PC-9 (cell line): ENCODE data around the gene SH3PXD2B. TPM values are rescaled to one million over a fixed set of nuclear protein-coding genes. Genes with fewer than 3 reads are reported as not detected.

Experiments
- BruUV-seq: library from RNA; stranded (reverse); fragments of 400-500 nt; replicated peaks from 2 replicates; lab custom pipeline; 2021; lab: Mats Ljungman, UMichigan
- CTCF ChIA-PET: fragments of 300-600 bp; sonication (Branson Sonifier 250); formaldehyde crosslinking; loops from one replicate; lab custom pipeline; 2022; ENCODE audit warnings: antibody characterized with exemption; lab: Charles Lee
- POLR2A ChIA-PET: fragments of 300-600 bp; sonication (Branson Sonifier 250); formaldehyde crosslinking; loops from one replicate; lab custom pipeline; 2022; ENCODE audit warnings: antibody characterized with exemption; ENCODE audit not compliant: unreplicated experiment; lab: Charles Lee
- DNase-seq, 2 experiments: peaks; one replicate each; pipeline versions ENCODE4 v3.0.0 to v3.0.0-alpha.2; 2015 to 2022; ENCODE audit warnings: mixed read lengths in 1 of 2
- H2AFZ ChIP-seq: fragments of 200-600 bp; sonication (generic); 2 replicates; pipeline ENCODE4 v1.8.1; 2017; ENCODE audit warnings: antibody characterized with exemption
- H3F3A ChIP-seq: fragments of 200-600 bp; sonication (generic); 2 replicates; pipeline ENCODE4 v1.8.1; 2017; ENCODE audit warnings: antibody characterized with exemption, mild to moderate bottlenecking, low read depth; ENCODE audit not compliant: insufficient read depth
- H3K27ac ChIP-seq: fragments of 200-600 bp; sonication (generic); 2 replicates; pipeline ENCODE4 v1.6.1; 2016; ENCODE audit warnings: mixed run types
- H3K27me3 ChIP-seq: fragments of 200-600 bp; sonication (generic); 2 replicates; pipeline ENCODE4 v1.6.1; 2016; ENCODE audit warnings: low read depth, mixed run types; ENCODE audit not compliant: insufficient read depth
- H3K36me3 ChIP-seq: fragments of 200-600 bp; sonication (generic); 2 replicates; pipeline ENCODE4 v1.6.1; 2016; ENCODE audit warnings: low read depth, mixed run types
- H3K4me1 ChIP-seq: fragments of 200-600 bp; sonication (generic); replicated peaks from 2 replicates; pipeline ENCODE4 v1.6.1; 2016; ENCODE audit warnings: mixed run types; ENCODE audit not compliant: insufficient read depth
- H3K4me2 ChIP-seq: fragments of 200-600 bp; sonication (generic); 2 replicates; pipeline ENCODE4 v1.6.1; 2017; ENCODE audit warnings: mixed run types
- H3K4me3 ChIP-seq: fragments of 200-600 bp; sonication (generic); 2 replicates; pipeline ENCODE4 v1.6.1; 2016; ENCODE audit warnings: mixed run types
- H3K79me2 ChIP-seq: fragments of 200-600 bp; sonication (generic); 2 replicates; pipeline ENCODE4 v1.6.1; 2017; ENCODE audit warnings: low read depth, mixed run types
- H3K9me2 ChIP-seq: fragments of 200-600 bp; sonication (generic); 2 replicates; pipeline ENCODE4 v1.8.1; 2017; ENCODE audit warnings: mild to moderate bottlenecking; ENCODE audit not compliant: insufficient read depth
- H3K9me3 ChIP-seq: fragments of 200-600 bp; sonication (generic); 2 replicates; pipeline ENCODE4 v1.8.1; 2016; ENCODE audit warnings: low read depth; ENCODE audit not compliant: insufficient read depth
- H4K20me1 ChIP-seq: fragments of 200-600 bp; sonication (generic); 2 replicates; pipeline ENCODE4 v1.8.1; 2017; ENCODE audit not compliant: insufficient read depth
- CTCF ChIP-seq: fragments of 200-600 bp; sonication (generic); conservative IDR thresholded peaks from 2 replicates; pipeline ENCODE4 v1.6.1; 2017; ENCODE audit warnings: mixed run types, antibody characterized with exemption, mild to moderate bottlenecking, moderate library complexity
- EZH2 ChIP-seq: fragments of 200-600 bp; sonication (generic); IDR thresholded peaks from 2 replicates; pipeline ENCODE4 v1.8.0; 2017; ENCODE audit warnings: antibody characterized with exemption, low read depth
- intact Hi-C: fragments of 100-400 bp; cut with micrococcal nuclease; formaldehyde crosslinking; loops from one replicate; pipeline ENCODE4 v1.10.0; 2022; ENCODE audit not compliant: unreplicated experiment
- total RNA-seq: library from RNA; stranded (reverse); gene quantifications from 2 replicates; pipeline ENCODE4 v1.2.3, GENCODE V29; 2021

Gene SH3PXD2B
- total RNA-seq, 1 experiment from 2014 or later, result 29.3 TPM

DNA sequence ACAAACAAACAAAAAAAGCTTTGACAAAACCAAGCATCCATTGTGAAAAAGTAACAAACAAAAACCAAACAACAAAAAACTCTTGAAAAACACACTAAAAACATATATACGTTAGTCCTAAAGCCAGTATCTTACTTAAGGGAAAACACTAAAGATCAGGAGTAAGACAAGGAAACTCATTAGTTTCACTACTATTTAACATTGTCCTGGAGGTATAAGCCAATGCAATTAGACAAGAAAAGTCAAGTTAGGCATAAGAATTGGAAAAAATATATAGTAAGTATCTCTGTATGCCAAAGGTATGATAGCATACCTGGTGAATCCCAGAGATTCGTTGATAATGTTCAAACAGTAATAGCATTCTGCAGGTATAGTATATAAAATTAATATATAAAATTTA lies 148.9 kb downstream of the SH3PXD2B start:
- Histone ChIP-seq H3F3A (peaks cover 27% of the 10 kb centered on the region), H3K27me3 (no peaks in the 10 kb centered on the region), H3K4me1 (peaks cover 29% of the 10 kb centered on the region), H3K79me2 (no peaks in the 10 kb centered on the region), H3K36me3 (no peaks in the 10 kb centered on the region), H3K9me2 (no peaks in the 10 kb centered on the region), H3K9me3 (0 out of 2 replicates have a peak, but pooled peaks cover 3% of the 10 kb centered on the region), H4K20me1 (no peaks in the 10 kb centered on the region), H3K4me3 (no peak overlapping the region), H3K4me2 (no peak overlapping the region), H3K27ac (no peak overlapping the region), H2AFZ (no peak overlapping the region)
- TF ChIP-seq EZH2 (no peak), CTCF (no peak)
- intact Hi-C loops, result no loop called here
- ChIA-PET POLR2A (no interaction called here), CTCF (interaction anchor here (0.7 kb wide), 1 partner anchor 712 kb away, joined by 8 read pairs; no protein-coding TSS in a partner anchor)
- no TSS peak for BruUV-seq
- DNase-seq, result no peak

DNA sequence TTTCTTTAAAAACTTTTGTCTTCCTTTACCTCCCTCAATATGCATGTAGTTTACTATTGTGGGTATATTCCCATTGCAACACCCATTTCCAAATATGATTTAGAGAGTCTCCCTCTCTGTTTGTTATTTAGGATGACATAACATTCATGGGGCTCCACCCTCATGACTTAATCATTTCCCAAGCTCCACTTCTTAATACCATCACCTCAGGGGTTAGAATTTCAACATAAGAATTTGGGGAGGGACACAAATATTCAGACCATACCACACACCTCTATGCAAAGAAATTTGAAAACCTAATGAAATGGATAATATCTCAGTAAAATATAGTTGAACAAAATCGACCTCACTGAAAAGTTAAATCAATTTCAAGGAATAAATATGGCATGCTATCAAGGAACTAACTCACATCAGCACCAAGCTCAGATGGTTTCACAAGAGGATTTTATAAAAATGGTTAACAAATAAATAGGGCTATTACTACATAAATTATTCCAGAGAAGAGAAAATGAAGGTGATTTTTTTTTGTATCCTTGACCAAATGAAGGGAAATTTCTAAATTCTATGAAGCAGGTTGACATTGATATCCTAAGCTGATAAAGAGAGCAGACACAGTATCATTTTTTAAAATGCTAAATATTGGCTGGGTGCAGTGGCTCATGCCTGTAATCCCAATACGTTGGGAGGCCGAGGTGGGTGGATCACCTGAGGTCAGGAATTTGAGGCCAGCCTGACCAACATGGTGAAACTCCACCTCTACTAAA lies 150.6 kb downstream of the SH3PXD2B start:
- Histone ChIP-seq H4K20me1 (no peaks in the 10 kb centered on the region), H3K4me3 (peak overlapping the region; percentile 40; the same call in 1 of the 2 replicates), H3K27me3 (no peaks in the 10 kb centered on the region), H3K27ac (peak overlapping the region; percentile 77), H3K9me3 (0 out of 2 replicates have a peak, but pooled peaks cover 3% of the 10 kb centered on the region), H2AFZ (no peak overlapping the region), H3K79me2 (no peaks in the 10 kb centered on the region), H3K9me2 (no peaks in the 10 kb centered on the region), H3K4me2 (peak overlapping the region; percentile 68), H3K36me3 (no peaks in the 10 kb centered on the region), H3F3A (peaks cover 24% of the 10 kb centered on the region), H3K4me1 (peaks cover 29% of the 10 kb centered on the region)
- BruUV-seq, result TSS peak; percentile 96
- CTCF ChIA-PET, result interaction anchor here (1.7 kb wide), 1 partner anchor 10 kb away, joined by 5 read pairs; no protein-coding TSS in a partner anchor
- POLR2A ChIA-PET, result interaction anchor here (0.6 to 1.7 kb wide), 5 partner anchors 11 to 626 kb away, joined by 3 to 10 read pairs (median 8); no protein-coding TSS in a partner anchor
- DNase-seq, result peak in 1 of 2 experiments; percentile 64
- TF ChIP-seq EZH2 (no peak), CTCF (no peak)
- intact Hi-C loops, result loop anchor here (1.0 to 5.0 kb wide), 3 partner anchors 10 to 149 kb away; partner anchors contain the start of genes SH3PXD2B and UBTD2

DNA sequence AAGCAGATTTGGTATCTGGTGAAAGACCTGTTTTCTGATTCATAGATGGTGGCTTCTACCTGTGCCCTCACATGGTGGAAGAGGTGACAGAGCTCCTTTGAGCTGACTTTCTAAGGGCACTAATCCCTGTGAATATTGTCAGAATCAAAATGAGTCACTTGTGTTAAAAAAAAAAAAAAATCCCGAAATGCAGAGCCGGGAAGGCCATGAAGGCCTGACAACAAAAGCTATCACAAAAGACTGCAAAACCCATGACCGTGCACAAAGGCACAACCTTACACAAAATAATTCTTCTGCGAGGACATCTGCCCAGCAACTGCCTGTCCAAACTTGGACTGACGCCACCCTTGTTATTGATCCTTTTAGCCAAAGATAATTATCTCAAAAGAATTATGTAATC lies 151.2 kb downstream of the SH3PXD2B start:
- Histone ChIP-seq H3K4me2 (peak overlapping the region; percentile 68), H3K4me1 (peaks cover 24% of the 10 kb centered on the region), H3K36me3 (no peaks in the 10 kb centered on the region), H3K27ac (peak overlapping the region; percentile 77), H3K4me3 (peak overlapping the region; percentile 40; the same call in 1 of the 2 replicates), H3K79me2 (no peaks in the 10 kb centered on the region), H4K20me1 (no peaks in the 10 kb centered on the region), H3F3A (peaks cover 23% of the 10 kb centered on the region), H2AFZ (no peak overlapping the region), H3K27me3 (no peaks in the 10 kb centered on the region), H3K9me2 (no peaks in the 10 kb centered on the region), H3K9me3 (0 out of 2 replicates have a peak, but pooled peaks cover 3% of the 10 kb centered on the region)
- DNase-seq, result peak; percentile 44 to 86
- ChIA-PET CTCF (interaction anchor here (0.7 to 1.7 kb wide), 3 partner anchors 9 to 580 kb away, joined by 4 to 7 read pairs (median 5); no protein-coding TSS in a partner anchor), POLR2A (interaction anchor here (0.6 to 1.7 kb wide), 6 partner anchors 11 to 626 kb away, joined by 3 to 9 read pairs (median 6); no protein-coding TSS in a partner anchor)
- intact Hi-C loops, result loop anchor here (1.0 to 5.0 kb wide), 3 partner anchors 10 to 149 kb away; partner anchors contain the start of genes SH3PXD2B and UBTD2
- BruUV-seq, result no TSS peak
- TF ChIP-seq CTCF, result no peak
- TF ChIP-seq EZH2, result no peak
